Measurements from ENCODE around the gene ENPP3. TPM values are rescaled to one million over a fixed set of nuclear protein-coding genes. Genes with fewer than 3 reads are reported as not detected.
A peak's percentile ranks its signal among the peaks of the same experiment; 100 is the strongest.

Gene ENPP3
- total RNA-seq, 1 experiment from 2014 or later: 0.15 TPM

GRCh38 chr6:131782764-131783163 lies 145.7 kb downstream of the ENPP3 start:
- no peak overlapping the region for H2BK5ac ChIP-seq (ENCODE audit: insufficient read length, low read length)
- H3K36me3 Mint-ChIP-seq (ENCODE audit: insufficient read depth in 1 of 3, low read depth in 3 of 3): no peaks in the 10 kb centered on the region
- WGBS (ENCODE audit: extremely low coverage, insufficient read length, low lambda C conversion rate): no CpG with 5 or more reads among the region's 1 CpG

More at GRCh38 chr6:131782764-131783163, 145.7 kb downstream of the ENPP3 start:
- no peaks in the 10 kb centered on the region for H3K4me1 ChIP-seq (ENCODE audit: insufficient read depth, low read length)
- H3K23me2 ChIP-seq (ENCODE audit: insufficient read length, low read depth, low read length, poor library complexity, severe bottlenecking): no peaks in the 10 kb centered on the region
- Mint-ChIP-seq H3K27me3 (ENCODE audit: low read depth) (peaks cover 11% of the 10 kb centered on the region), H3K9me3 (no peaks in the 10 kb centered on the region), H3K27ac (no peak overlapping the region), H3K4me1 (peaks cover 0 to 3% of the 10 kb centered on the region in 2 experiments; a peak in 1 of 4 replicates), H3K4me3 (no peak overlapping the region)
- no peak overlapping the region for H2BK120ac ChIP-seq (ENCODE audit: low read depth, low read length, poor library complexity, severe bottlenecking)
- H3K23ac ChIP-seq (ENCODE audit: insufficient read length, low read depth, low read length): no peak overlapping the region
- H4K91ac ChIP-seq (ENCODE audit: insufficient read length, low read depth, low read length): no peak overlapping the region
- H2BK12ac ChIP-seq (ENCODE audit: insufficient read length, low read depth, low read length): no peak overlapping the region
- H2AFZ ChIP-seq (ENCODE audit: low read length): no peak overlapping the region
- H3K18ac ChIP-seq (ENCODE audit: insufficient read length, low read depth, low read length): no peak overlapping the region
- no peak for DNase-seq
- no peaks in the 10 kb centered on the region for H3K9me3 ChIP-seq (ENCODE audit: control insufficient read depth, low read depth, low read length)
- H4K8ac ChIP-seq (replicated peaks; ENCODE audit: insufficient read length, low read depth, low read length): no peak overlapping the region
- H2AK5ac ChIP-seq (ENCODE audit: insufficient read length, low read length): no peak overlapping the region
- no peaks in the 10 kb centered on the region for H4K20me1 ChIP-seq (ENCODE audit: control insufficient read depth, insufficient read depth, insufficient read length)
- H2BK20ac ChIP-seq (ENCODE audit: low read depth, low read length, poor library complexity, severe bottlenecking): no peak overlapping the region
- 0 out of 2 replicates have a peak, but pooled peaks cover 2% of the 10 kb centered on the region for H3K27me3 ChIP-seq (ENCODE audit: insufficient read depth, low read length)
- H3K56ac ChIP-seq (ENCODE audit: insufficient read length, low read depth, low read length): no peak overlapping the region
- H3K79me2 ChIP-seq (ENCODE audit: insufficient read depth, low read length): no peaks in the 10 kb centered on the region
- H3K4me2 ChIP-seq (ENCODE audit: insufficient read depth, insufficient read length, low read length): no peak overlapping the region
- no peak overlapping the region for H3T11ph ChIP-seq (ENCODE audit: low read length)
- no peak overlapping the region for H4K5ac ChIP-seq (ENCODE audit: insufficient read length, low read depth, low read length)
- H3K79me1 ChIP-seq (ENCODE audit: insufficient read depth, low read depth, low read length, poor library complexity, severe bottlenecking): no peaks in the 10 kb centered on the region
- H3K14ac ChIP-seq (ENCODE audit: insufficient read depth, low read length): no peak overlapping the region
- H3K4ac ChIP-seq (ENCODE audit: low read depth, low read length): no peak overlapping the region
- no peak overlapping the region for H3K9ac ChIP-seq (ENCODE audit: extremely low read depth, insufficient read length, low read length)
- no peak overlapping the region for H3K27ac ChIP-seq (ENCODE audit: insufficient read length, low read depth, low read length)
- TF ChIP-seq CTCF (conservative IDR thresholded peaks at IDR 0.05): peak; percentile 39; the same call in 1 of the 3 replicates
- no peak overlapping the region for H2BK15ac ChIP-seq (ENCODE audit: low read depth, low read length)

Data from H9 (cell line).